ENCODE results near the gene HSPB7. TPM values are rescaled to one million over a fixed set of nuclear protein-coding genes. Genes with fewer than 3 reads are reported as not detected.

Gene HSPB7
- total and polyA plus RNA-seq, 2 of the 8 experiments (the other 6 are each of a cell fraction or from before 2014, with no cell fraction given): not detected

DNA sequence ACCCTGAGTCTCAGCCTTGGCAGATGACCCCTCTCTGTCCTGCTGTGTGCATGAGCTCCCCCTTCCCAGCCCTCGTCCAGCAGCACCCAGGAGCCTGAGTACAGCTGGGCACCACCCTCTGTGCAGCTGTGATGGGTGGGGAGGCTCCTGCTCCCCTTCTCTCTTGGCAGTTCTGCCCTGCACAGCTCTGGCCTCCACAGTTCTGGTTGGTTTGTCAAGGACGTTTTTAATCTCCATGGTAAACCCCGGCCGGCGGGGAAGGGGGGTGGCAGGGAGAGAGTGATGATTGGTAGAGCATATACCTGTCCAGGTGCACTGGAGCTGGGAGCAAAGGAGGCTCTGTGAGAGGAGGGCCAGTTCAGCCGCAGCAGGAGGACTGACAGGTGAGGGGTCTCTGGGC, 3.8 kb upstream of the HSPB7 start, which contains the start of gene CLCNKA:
Gene CLCNKA, plus strand, starts transcription at position 356 of the 400 bp plus-strand sequence. CDS start 584 bp downstream, outside the sequence.
- 69% methylated on average over 6 of the region's 6 CpGs; no CpG with 5 or more reads in 1 of the 2 experiments for WGBS, 2 experiments (ENCODE audit: extremely low coverage in 1 of 2, insufficient coverage in 1 of 2, insufficient read length in 1 of 2, insufficient replicate concordance in 2 of 2, low coverage in 1 of 2, low lambda C conversion rate in 2 of 2, missing lambda C conversion rate in 1 of 2)
- no peak within 1 kb of the TSS for H3K27ac ChIP-seq (ENCODE audit: low read depth, low read length)
- TF ChIP-seq JUN (IDR thresholded peaks at IDR 0.05; ENCODE audit: low read depth, low read length): no peak
- no peak for TF ChIP-seq SP1 (IDR thresholded peaks at IDR 0.05; ENCODE audit: low read depth, low read length)
- no peak for TF ChIP-seq GABPA (IDR thresholded peaks at IDR 0.05; ENCODE audit: borderline replicate concordance, insufficient read depth, low read length)
- TF ChIP-seq ASH2L (IDR thresholded peaks at IDR 0.05; ENCODE audit: low read length): no peak
- no peak for TF ChIP-seq CHD1 (IDR thresholded peaks at IDR 0.05; ENCODE audit: low read depth, low read length)
- TF ChIP-seq, protein P1, sequence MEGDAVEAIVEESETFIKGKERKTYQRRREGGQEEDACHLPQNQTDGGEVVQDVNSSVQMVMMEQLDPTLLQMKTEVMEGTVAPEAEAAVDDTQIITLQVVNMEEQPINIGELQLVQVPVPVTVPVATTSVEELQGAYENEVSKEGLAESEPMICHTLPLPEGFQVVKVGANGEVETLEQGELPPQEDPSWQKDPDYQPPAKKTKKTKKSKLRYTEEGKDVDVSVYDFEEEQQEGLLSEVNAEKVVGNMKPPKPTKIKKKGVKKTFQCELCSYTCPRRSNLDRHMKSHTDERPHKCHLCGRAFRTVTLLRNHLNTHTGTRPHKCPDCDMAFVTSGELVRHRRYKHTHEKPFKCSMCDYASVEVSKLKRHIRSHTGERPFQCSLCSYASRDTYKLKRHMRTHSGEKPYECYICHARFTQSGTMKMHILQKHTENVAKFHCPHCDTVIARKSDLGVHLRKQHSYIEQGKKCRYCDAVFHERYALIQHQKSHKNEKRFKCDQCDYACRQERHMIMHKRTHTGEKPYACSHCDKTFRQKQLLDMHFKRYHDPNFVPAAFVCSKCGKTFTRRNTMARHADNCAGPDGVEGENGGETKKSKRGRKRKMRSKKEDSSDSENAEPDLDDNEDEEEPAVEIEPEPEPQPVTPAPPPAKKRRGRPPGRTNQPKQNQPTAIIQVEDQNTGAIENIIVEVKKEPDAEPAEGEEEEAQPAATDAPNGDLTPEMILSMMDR (IDR thresholded peaks at IDR 0.05; ENCODE audit: control extremely low read depth in 1 of 3, insufficient read depth in 1 of 3, low read depth in 1 of 3, low read length in 3 of 3): no peak
- TF ChIP-seq YY1 (IDR thresholded peaks at IDR 0.05; ENCODE audit: low read depth, low read length): no peak
- no peak for TF ChIP-seq KDM5A (IDR thresholded peaks at IDR 0.05; ENCODE audit: low read length)
- TF ChIP-seq PHF8 (conservative IDR thresholded peaks at IDR 0.05; ENCODE audit: low read depth, low read length): no peak
- TF ChIP-seq MAFK (IDR thresholded peaks at IDR 0.05; ENCODE audit: low read depth, low read length): no peak
- no peak for TF ChIP-seq SUZ12 (IDR thresholded peaks at IDR 0.05; ENCODE audit: low read length)
- no peak for TF ChIP-seq TCF12 (IDR thresholded peaks at IDR 0.05; ENCODE audit: low read depth, low read length)
- TF ChIP-seq SIRT6 (IDR thresholded peaks at IDR 0.05; ENCODE audit: low read length): no peak

More for the DNA sequence above, 3.8 kb upstream of the HSPB7 start, which contains the start of gene CLCNKA:
- H3K4me1 ChIP-seq (replicated peaks in 1 of 4; ENCODE audit: control insufficient read depth in 3 of 4, insufficient read depth in 4 of 4, low read length in 3 of 4): peaks cover 0 to 13% (median 8%) of the 10 kb centered on the region in 4 experiments; a peak in 5 of 7 replicates
- no peak within 1 kb of the TSS for H2AK5ac ChIP-seq (ENCODE audit: low read depth, low read length)
- no peak within 1 kb of the TSS for H3K23ac ChIP-seq (ENCODE audit: insufficient read length)
- H4K20me1 ChIP-seq (replicated peaks in 1 of 2; ENCODE audit: control insufficient read depth in 1 of 2, insufficient read depth in 2 of 2, low read length in 2 of 2): no peaks in the 10 kb centered on the region
- H3K4me3 ChIP-seq (ENCODE audit: extremely low read depth in 1 of 4, insufficient read depth in 2 of 4, low read depth in 3 of 4, low read length in 4 of 4): no peak within 1 kb of the TSS
- no peak for DNase-seq (ENCODE audit: low read depth in 1 of 2, low spot score in 2 of 2)
- no peaks in the 10 kb centered on the region for H3K79me2 ChIP-seq (ENCODE audit: control insufficient read depth in 1 of 2, insufficient read depth in 2 of 2, low read length in 2 of 2)
- no peak within 1 kb of the TSS for H3K18ac ChIP-seq (ENCODE audit: extremely low read depth, low read length)
- H2BK120ac ChIP-seq (replicated peaks; ENCODE audit: low read depth, low read length): no peak within 1 kb of the TSS
- FAIRE-seq: no peak
- no peak within 1 kb of the TSS for H3K56ac ChIP-seq (replicated peaks; ENCODE audit: insufficient read length, low read depth, low read length)
- H2BK15ac ChIP-seq (ENCODE audit: low read length): no peak within 1 kb of the TSS
- no peak within 1 kb of the TSS for H3K4ac ChIP-seq (replicated peaks; ENCODE audit: insufficient read length, low read depth, low read length)
- H3K27me3 ChIP-seq (replicated peaks in 1 of 4; ENCODE audit: control insufficient read depth in 3 of 4, extremely low read depth in 1 of 4, insufficient read depth in 3 of 4, low read length in 3 of 4): peaks cover 0 to 7% (median 2%) of the 10 kb centered on the region in 4 experiments; a peak in 3 of 7 replicates
- H3K79me1 ChIP-seq (ENCODE audit: low read depth, low read length): no peaks in the 10 kb centered on the region
- H3K9me3 ChIP-seq (ENCODE audit: insufficient read depth in 2 of 2, low read depth in 1 of 2, low read length in 1 of 2): no peaks in the 10 kb centered on the region
- H4K5ac ChIP-seq (ENCODE audit: insufficient read length, low read depth, low read length): no peak within 1 kb of the TSS
- no peak within 1 kb of the TSS for H2BK20ac ChIP-seq (ENCODE audit: low read length)
- H3K14ac ChIP-seq (ENCODE audit: insufficient read length): no peak within 1 kb of the TSS
- ChIA-PET POLR2A (ENCODE audit: partially characterized antibody) (interaction anchor here (0.6 to 1.1 kb wide), 3 partner anchors 9 to 1150 kb away, joined by 3 read pairs; no protein-coding TSS in a partner anchor), CTCF (ENCODE audit: partially characterized antibody) (interaction anchor here (6.6 to 6.7 kb wide), 2 partner anchors 11 to 12 kb away, joined by 41 to 74 read pairs; no protein-coding TSS in a partner anchor)
- 0 out of 2 replicates have a peak within 1 kb of the TSS, but pooled peaks have one; percentile 73 for H2BK5ac ChIP-seq (ENCODE audit: low read depth, low read length)
- H3K9ac ChIP-seq (replicated peaks in 1 of 4; ENCODE audit: extremely low read depth in 1 of 4, low read depth in 3 of 4, low read length in 3 of 4): no peak within 1 kb of the TSS
- H4K8ac ChIP-seq (ENCODE audit: extremely low read depth, insufficient read depth, low read length): no peak within 1 kb of the TSS; the same call in 1 of the 2 replicates
- H3K23me2 ChIP-seq (ENCODE audit: low read depth, low read length): no peaks in the 10 kb centered on the region
- no peak within 1 kb of the TSS; the same call in 1 of the 2 replicates for H2BK12ac ChIP-seq (ENCODE audit: low read depth, low read length)
- no peak within 1 kb of the TSS for H2AFZ ChIP-seq (ENCODE audit: low read length)
- H3K4me2 ChIP-seq (ENCODE audit: insufficient read depth in 1 of 2, low read depth in 2 of 2, low read length in 2 of 2): no peak within 1 kb of the TSS
- H3K36me3 ChIP-seq (ENCODE audit: control insufficient read depth in 2 of 4, insufficient read depth in 4 of 4, low read length in 3 of 4): no peaks in the 10 kb centered on the region
- H4K91ac ChIP-seq (replicated peaks; ENCODE audit: insufficient read length, low read length): no peak within 1 kb of the TSS
